Kidney epithelial cell (primary cell): Measurements from ENCODE around the gene HS3ST4. TPM values are rescaled to one million over a fixed set of nuclear protein-coding genes. Genes with fewer than 3 reads are reported as not detected.

Experiments used
- DNase-seq: peaks from one replicate; pipeline ENCODE4 v3.0.0-alpha.2; 2010; ENCODE audit warnings: low read depth
- H3K27me3 ChIP-seq: 2 replicates; pipeline ENCODE4 v1.6.0; 2011; ENCODE audit warnings: low read length; ENCODE audit not compliant: control insufficient read depth, insufficient read depth
- H3K36me3 ChIP-seq: 2 replicates; pipeline ENCODE4 v1.5.1; 2011; ENCODE audit warnings: low read length; ENCODE audit not compliant: control insufficient read depth, insufficient read depth
- H3K4me3 ChIP-seq: 2 replicates; pipeline ENCODE4 v1.5.1; 2011; ENCODE audit warnings: low read depth, mild to moderate bottlenecking, control low read depth, low read length
- total RNA-seq: library from RNA; depleted of rRNA; stranded (reverse); fragments of >200 nt; gene quantifications from 2 replicates; pipeline ENCODE4 v1.2.3, GENCODE V29; 2015
- TF ChIP-seq, protein P1 (sequence below): IDR thresholded peaks from 2 replicates; pipeline ENCODE4 v1.5.1; 2011; ENCODE audit warnings: mild to moderate bottlenecking, moderate library complexity, low read length, control low read depth, inconsistent platforms; ENCODE audit not compliant: insufficient read depth, poor library complexity, severe bottlenecking

HS3ST4 gene
- total RNA-seq, 1 donor from 2014 or later, result 0.21 TPM

DNA sequence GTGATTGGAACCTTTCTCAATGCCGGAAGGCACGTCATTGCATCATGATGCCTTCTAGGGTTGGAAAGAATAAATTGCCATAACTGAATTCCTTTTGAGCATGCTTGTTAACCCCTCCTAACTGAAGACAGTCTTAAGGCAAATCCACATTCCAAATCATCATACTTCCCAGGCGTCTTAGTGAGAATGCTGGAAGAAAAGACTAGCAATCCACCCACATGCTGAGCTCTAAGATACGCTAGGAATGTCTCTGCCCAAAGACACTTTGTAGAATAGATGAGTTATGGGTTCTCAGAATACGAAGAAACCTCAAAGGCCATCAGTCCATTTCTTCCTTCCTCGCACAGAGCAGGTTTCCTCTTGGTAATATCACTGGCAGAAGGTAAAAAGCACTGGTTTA is 486.5 kb downstream of the HS3ST4 start:
- TF ChIP-seq, protein P1, sequence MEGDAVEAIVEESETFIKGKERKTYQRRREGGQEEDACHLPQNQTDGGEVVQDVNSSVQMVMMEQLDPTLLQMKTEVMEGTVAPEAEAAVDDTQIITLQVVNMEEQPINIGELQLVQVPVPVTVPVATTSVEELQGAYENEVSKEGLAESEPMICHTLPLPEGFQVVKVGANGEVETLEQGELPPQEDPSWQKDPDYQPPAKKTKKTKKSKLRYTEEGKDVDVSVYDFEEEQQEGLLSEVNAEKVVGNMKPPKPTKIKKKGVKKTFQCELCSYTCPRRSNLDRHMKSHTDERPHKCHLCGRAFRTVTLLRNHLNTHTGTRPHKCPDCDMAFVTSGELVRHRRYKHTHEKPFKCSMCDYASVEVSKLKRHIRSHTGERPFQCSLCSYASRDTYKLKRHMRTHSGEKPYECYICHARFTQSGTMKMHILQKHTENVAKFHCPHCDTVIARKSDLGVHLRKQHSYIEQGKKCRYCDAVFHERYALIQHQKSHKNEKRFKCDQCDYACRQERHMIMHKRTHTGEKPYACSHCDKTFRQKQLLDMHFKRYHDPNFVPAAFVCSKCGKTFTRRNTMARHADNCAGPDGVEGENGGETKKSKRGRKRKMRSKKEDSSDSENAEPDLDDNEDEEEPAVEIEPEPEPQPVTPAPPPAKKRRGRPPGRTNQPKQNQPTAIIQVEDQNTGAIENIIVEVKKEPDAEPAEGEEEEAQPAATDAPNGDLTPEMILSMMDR, result no peak
- no peaks in the 10 kb centered on the region for H3K36me3 ChIP-seq

DNA sequence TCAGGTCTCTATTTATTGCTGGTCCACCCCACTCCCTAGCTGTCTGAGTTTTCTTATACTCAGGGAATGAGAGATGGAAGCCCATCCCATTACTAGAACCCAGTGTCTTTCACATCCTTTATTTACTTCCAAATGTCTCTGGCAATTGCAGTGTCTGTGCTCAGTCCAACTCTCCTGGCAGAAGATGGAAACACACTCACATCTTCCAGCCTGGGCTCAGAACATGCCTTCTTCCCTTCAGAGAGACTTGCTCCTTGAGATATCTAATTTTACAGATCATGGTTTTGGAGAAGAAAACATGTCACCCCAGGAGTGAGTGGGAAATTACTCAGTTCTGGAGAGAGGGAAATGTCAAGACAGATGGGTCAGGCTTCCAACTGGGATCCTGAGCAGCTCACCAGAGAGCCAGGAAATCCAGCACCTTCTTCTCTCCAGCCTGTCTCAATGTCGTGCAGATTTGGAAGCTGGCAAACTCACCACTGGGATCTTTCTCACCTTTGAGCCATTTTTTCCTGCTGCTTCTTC is 494.4 kb downstream of the HS3ST4 start:
- Histone ChIP-seq H3K27me3 (no peaks in the 10 kb centered on the region), H3K4me3 (no peak overlapping the region), H3K36me3 (no peaks in the 10 kb centered on the region)
- no peak for DNase-seq
- TF ChIP-seq, protein P1, result no peak

More for the DNA sequence above, 486.5 kb downstream of the HS3ST4 start:
- no peak for DNase-seq
- Histone ChIP-seq H3K4me3 (no peak overlapping the region), H3K27me3 (no peaks in the 10 kb centered on the region)
